B cell (primary cell): ENCODE measurements around the gene GRHPR. TPM values are rescaled to one million over a fixed set of nuclear protein-coding genes. Genes with fewer than 3 reads are reported as not detected.

Source experiments
- ATAC-seq: fragments of 200-7000 bp; cut with Tn5 transposase; one replicate; pipeline ENCODE4 v1.10.0; 2021; ENCODE audit warnings: low read depth, mild to moderate bottlenecking, moderate number of reproducible peaks, moderate library complexity
- CTCF ChIA-PET: fragments of 350-600 bp; sonication (Branson Sonifier 250); formaldehyde crosslinking; loops from one replicate; lab custom pipeline; 2021; ENCODE audit warnings: antibody characterized with exemption, inconsistent platforms; lab: Charles Lee
- POLR2A ChIA-PET: fragments of 350-600 bp; sonication (Branson Sonifier 250); formaldehyde crosslinking; loops from one replicate; lab custom pipeline; 2021; ENCODE audit warnings: antibody characterized with exemption; lab: Charles Lee
- DNase-seq: peaks from one replicate; pipeline ENCODE4 v3.0.0; 2013
- H2AFZ ChIP-seq: 2 replicates; pipeline ENCODE4 v1.6.1; 2012; ENCODE audit warnings: mild to moderate bottlenecking, low read depth, low read length; ENCODE audit not compliant: insufficient read depth, poor library complexity, severe bottlenecking
- H3K27ac ChIP-seq, 2 donors: 1 replicate in 1 of 2; 2 replicates in 1 of 2; pipeline ENCODE4 v1.5.1; 2012 to 2013; ENCODE audit warnings: low read length in 2 of 2, mild to moderate bottlenecking in 2 of 2, moderate library complexity in 1 of 2
- H3K27me3 ChIP-seq, 4 experiments: fragments of 200-600 bp in 1 of 4; sonication (generic) in 1 of 4; replicated peaks in 1 of 4; 1 replicate in 2 of 4; 2 replicates in 2 of 4; pipeline versions ENCODE4 v1.6.1 to v1.7.0; 2013 to 2016; ENCODE audit warnings: low read length in 3 of 4, mild to moderate bottlenecking in 2 of 4, mixed read lengths in 1 of 4, moderate library complexity in 1 of 4; ENCODE audit not compliant: insufficient read depth in 4 of 4, control insufficient read depth in 3 of 4; ENCODE audit errors: control extremely low read depth in 1 of 4
- H3K36me3 ChIP-seq, 2 experiments: replicated peaks in 1 of 2; 1 replicate in 1 of 2; 2 replicates in 1 of 2; pipeline versions ENCODE4 v1.6.1 to v1.7.1; 2013; ENCODE audit warnings: low read length in 1 of 2; ENCODE audit not compliant: insufficient read depth in 2 of 2, control insufficient read depth in 1 of 2; ENCODE audit errors: control extremely low read depth in 1 of 2, extremely low read depth in 1 of 2
- H3K4me1 ChIP-seq, 2 donors: fragments of 200-600 bp in 1 of 2; sonication (generic) in 1 of 2; 1 replicate in 1 of 2; 2 replicates in 1 of 2; pipeline versions ENCODE4 v1.5.1 to v1.6.1; 2013 to 2017; ENCODE audit warnings: low read length in 2 of 2; ENCODE audit not compliant: control insufficient read depth in 2 of 2, insufficient read depth in 2 of 2
- H3K4me2 ChIP-seq: replicated peaks from 2 replicates; pipeline ENCODE3; 2012; ENCODE audit warnings: mild to moderate bottlenecking, low read depth, low read length; ENCODE audit not compliant: poor library complexity, severe bottlenecking
- H3K4me3 ChIP-seq, 5 experiments: fragments of 200-600 bp in 1 of 5; sonication (generic) in 1 of 5; 1 replicate in 3 of 5; 2 replicates in 2 of 5; pipeline versions ENCODE4 v1.5.1 to v1.7.0; 2011 to 2016; ENCODE audit warnings: low read length in 4 of 5, mild to moderate bottlenecking in 4 of 5, low read depth in 2 of 5, control low read depth in 1 of 5, moderate library complexity in 1 of 5; ENCODE audit not compliant: insufficient read depth in 1 of 5; ENCODE audit errors: control extremely low read depth in 1 of 5, extremely low read depth in 1 of 5
- H3K79me2 ChIP-seq: fragments of 200-600 bp; sonication (generic); one replicate; pipeline ENCODE4 v1.6.0; 2016; ENCODE audit warnings: low read length; ENCODE audit not compliant: control insufficient read depth, insufficient read depth
- H3K9ac ChIP-seq: fragments of 200-600 bp; sonication (generic); 2 replicates; pipeline ENCODE4 v1.6.1; 2017; ENCODE audit warnings: mild to moderate bottlenecking, low read length, moderate library complexity
- H3K9me3 ChIP-seq, 3 donors: one replicate each; pipeline versions ENCODE4 v1.6.1 to v1.7.1; 2013; ENCODE audit warnings: low read length in 2 of 3; ENCODE audit not compliant: control insufficient read depth in 2 of 3, insufficient read depth in 1 of 3; ENCODE audit errors: control extremely low read depth in 1 of 3
- H4K20me1 ChIP-seq: 2 replicates; pipeline ENCODE4 v1.6.0; 2012; ENCODE audit warnings: mild to moderate bottlenecking, low read length; ENCODE audit not compliant: insufficient read depth, control insufficient read depth, poor library complexity, severe bottlenecking
- H3K27ac Mint-ChIP-seq: one replicate; pipeline ENCODE4 v1.8.0; 2021; ENCODE audit warnings: mixed read lengths
- H3K27me3 Mint-ChIP-seq: one replicate; pipeline ENCODE4 v1.8.0; 2021; ENCODE audit warnings: mixed read lengths
- H3K4me1 Mint-ChIP-seq: one replicate; pipeline ENCODE4 v1.8.0; 2021; ENCODE audit warnings: mixed read lengths
- H3K4me3 Mint-ChIP-seq: one replicate; pipeline ENCODE4 v1.8.0; 2021; ENCODE audit warnings: mixed read lengths
- H3K9me3 Mint-ChIP-seq: one replicate; pipeline ENCODE4 v1.8.0; 2022; ENCODE audit warnings: mixed read lengths; ENCODE audit not compliant: insufficient read depth
- CTCF ChIP-seq: fragments of 200-600 bp; IDR thresholded peaks from one replicate; pipeline ENCODE4 v1.8.0; 2022; ENCODE audit warnings: antibody characterized with exemption, mild to moderate bottlenecking
- EZH2 ChIP-seq: IDR thresholded peaks from 2 replicates; pipeline ENCODE4 v1.6.1; 2012; ENCODE audit warnings: borderline replicate concordance, low read depth, mild to moderate bottlenecking, moderate library complexity, low read length; ENCODE audit not compliant: insufficient read depth, poor library complexity, severe bottlenecking
- WGBS: methylation state at CpG from one replicate; pipeline ENCODE4 v1.1.5; 2013; ENCODE audit warnings: missing lambda C conversion rate; ENCODE audit not compliant: insufficient coverage; 5-methylcytosine and 5-hydroxymethylcytosine counted together
- intact Hi-C: fragments of 100-400 bp; cut with micrococcal nuclease; formaldehyde crosslinking; loops from one replicate; pipeline ENCODE4 v1.10.0; 2022
- polyA plus RNA-seq: library from polyadenylated mRNA; depleted of rRNA; stranded (reverse); fragments of >200 nt; gene quantifications from 2 replicates; pipeline ENCODE4 v1.2.3, GENCODE V29; 2012
- total RNA-seq, 2 donors: library from RNA; stranded (reverse); fragments of 120-200 nt in 1 of 2; gene quantifications; 1 replicate in 1 of 2; 2 replicates in 1 of 2; pipeline versions ENCODE4 v1.2.3 to v1.2.4, GENCODE V29; 2013 to 2022

The GRHPR gene
- total and polyA plus RNA-seq, 2 donors (not counting 1 experiment from before 2014, with no cell fraction given) = 121 to 138 TPM

GRCh38 chr9:37444890-37445289, 22.4 kb downstream of the GRHPR start:
- ChIA-PET CTCF (no interaction called here), POLR2A (interaction anchor here (0.7 kb wide), 1 partner anchor 199 kb away, joined by 3 read pairs; no protein-coding TSS in a partner anchor)
- peaks cover 4 to 32% of the 10 kb centered on the region in 2 experiments for H3K36me3 ChIP-seq
- no CpG with 5 or more reads among the region's 2 CpGs for WGBS
- no peaks in the 10 kb centered on the region for H3K4me1 ChIP-seq
- H4K20me1 ChIP-seq = peaks cover 33% of the 10 kb centered on the region
- no peaks in the 10 kb centered on the region for H3K27me3 ChIP-seq
- H3K4me3 ChIP-seq = no peak overlapping the region
- Mint-ChIP-seq H3K27ac (no peak overlapping the region), H3K9me3 (no peaks in the 10 kb centered on the region), H3K4me3 (no peak overlapping the region), H3K27me3 (no peaks in the 10 kb centered on the region), H3K4me1 (peaks cover 8% of the 10 kb centered on the region)
- H3K79me2 ChIP-seq = peaks cover 57% of the 10 kb centered on the region
- DNase-seq (no peak), ATAC-seq (no peak)
- no peaks in the 10 kb centered on the region for H3K9me3 ChIP-seq
- no peak overlapping the region for H2AFZ ChIP-seq
- intact Hi-C loops = no loop called here
- H3K9ac ChIP-seq = no peak overlapping the region
- TF ChIP-seq CTCF (no peak), EZH2 (no peak)
- H3K4me2 ChIP-seq = no peak overlapping the region
- no peak overlapping the region for H3K27ac ChIP-seq

- H4K20me1 ChIP-seq = peaks cover 33% of the 10 kb centered on the region
- intact Hi-C loops = no loop called here
- peaks cover 4 to 27% of the 10 kb centered on the region in 2 experiments for H3K36me3 ChIP-seq
- H3K4me2 ChIP-seq = no peak overlapping the region
- H3K79me2 ChIP-seq = peaks cover 60% of the 10 kb centered on the region
- DNase-seq = no peak
- no peak overlapping the region for H3K4me3 Mint-ChIP-seq
- no CpG with 5 or more reads among the region's 6 CpGs for WGBS
- H3K4me3 ChIP-seq = no peak overlapping the region
- no peak overlapping the region for H3K27ac Mint-ChIP-seq
- no peaks in the 10 kb centered on the region for H3K9me3 ChIP-seq
- no peak for TF ChIP-seq CTCF
- TF ChIP-seq EZH2 = no peak
- H3K27me3 ChIP-seq = no peaks in the 10 kb centered on the region
- no peaks in the 10 kb centered on the region for H3K27me3 Mint-ChIP-seq
- no peaks in the 10 kb centered on the region for H3K4me1 ChIP-seq
- H2AFZ ChIP-seq = no peak overlapping the region
- no peak for ATAC-seq
- no peak overlapping the region for H3K27ac ChIP-seq
- H3K4me1 Mint-ChIP-seq = peaks cover 10% of the 10 kb centered on the region
- H3K9ac ChIP-seq = no peak overlapping the region
- POLR2A ChIA-PET = interaction anchor here (1.1 kb wide), 1 partner anchor 20 kb away, joined by 4 read pairs; the partner anchor contains the start of gene ZBTB5
- no peaks in the 10 kb centered on the region for H3K9me3 Mint-ChIP-seq
- CTCF ChIA-PET = interaction anchor here (0.6 kb wide), 1 partner anchor 147 kb away, joined by 3 read pairs; the partner anchor contains the start of gene TOMM5
Observed at GRCh38 chr9:37445832-37446231, 23.3 kb downstream of the GRHPR start.
